C4-2B (cell line): ENCODE measurements around the gene PLCB3.

ENCODE experiments used
- H3K27ac ChIP-seq: fragments of 450-650 bp; 2 replicates; pipeline ENCODE4 v1.5.1; 2017
- CTCF ChIP-seq: fragments of 450-650 bp; conservative IDR thresholded peaks from 2 replicates; pipeline ENCODE4 v1.5.1; 2017; ENCODE audit warnings: mild to moderate bottlenecking
- ZFX ChIP-seq: fragments of 450-650 bp; IDR thresholded peaks from 2 replicates; pipeline ENCODE4 v1.6.1; 2017

PLCB3 gene

GRCh38 chr11:64313491-64314145 lies 62.3 kb downstream of the PLCB3 start:
- TF ChIP-seq ZFX (no peak), CTCF (no peak)
- no peak overlapping the region for H3K27ac ChIP-seq

- TF ChIP-seq ZFX: no peak
- TF ChIP-seq CTCF: no peak; the same call in 1 of the 2 replicates
- H3K27ac ChIP-seq: no peak overlapping the region
Observed at GRCh38 chr11:64314146-64314804, 62.9 kb downstream of the PLCB3 start.

- H3K27ac ChIP-seq: peak overlapping the region; percentile 95; the same call in 1 of the 2 replicates
- TF ChIP-seq ZFX (peak; percentile 22; the same call in 1 of the 2 replicates), CTCF (no peak; the same call in 1 of the 2 replicates)
Observed at GRCh38 chr11:64314805-64315561, 63.7 kb downstream of the PLCB3 start.

- H3K27ac ChIP-seq: peak overlapping the region; percentile 95
Observed at GRCh38 chr11:64315667-64316526, 64.6 kb downstream of the PLCB3 start.

GRCh38 chr11:64316672-64317324 lies 65.5 kb downstream of the PLCB3 start:
- TF ChIP-seq CTCF (no peak; the same call in 1 of the 2 replicates), ZFX (no peak)

GRCh38 chr11:64317325-64317960 lies 66.1 kb downstream of the PLCB3 start, which contains the start of gene TRMT112:
TRMT112 (minus strand) TSS chr11:64317559; CDS start chr11:64317526, 33 bp downstream.
- TF ChIP-seq CTCF: no peak
- TF ChIP-seq ZFX: no peak
- H3K27ac ChIP-seq: peak within 1 kb of the TSS; percentile 95

More at GRCh38 chr11:64316672-64317324, 65.5 kb downstream of the PLCB3 start:
- H3K27ac ChIP-seq: peak overlapping the region; percentile 95
